ENCODE data around the gene EDN1.
"Not testable (repeated sequence)": the region's sequence is repeated elsewhere in the genome, so short reads cannot be mapped to it uniquely, and the experiment has no call there.

EDN1 gene

DNA sequence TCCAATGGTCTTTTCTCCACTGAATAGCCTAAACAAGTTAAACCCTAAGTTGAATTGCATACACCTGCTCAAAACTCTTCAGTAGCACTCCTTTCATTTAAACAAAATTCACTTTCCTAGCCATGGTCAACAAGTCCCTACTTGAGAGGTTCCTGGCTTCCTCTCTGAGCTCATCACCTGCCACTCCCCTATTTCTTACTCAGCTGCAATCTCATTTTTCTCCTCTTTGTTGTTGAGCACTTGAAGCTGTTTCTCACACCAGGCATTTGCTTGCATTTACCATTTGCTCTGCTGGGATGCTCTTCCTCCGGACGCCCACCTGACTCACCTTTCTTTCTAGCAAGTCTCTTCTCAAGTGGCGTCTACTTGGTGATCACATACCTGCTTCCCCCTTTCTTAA is 38.5 kb downstream of the EDN1 start:
- no peak for DNase-seq

DNA sequence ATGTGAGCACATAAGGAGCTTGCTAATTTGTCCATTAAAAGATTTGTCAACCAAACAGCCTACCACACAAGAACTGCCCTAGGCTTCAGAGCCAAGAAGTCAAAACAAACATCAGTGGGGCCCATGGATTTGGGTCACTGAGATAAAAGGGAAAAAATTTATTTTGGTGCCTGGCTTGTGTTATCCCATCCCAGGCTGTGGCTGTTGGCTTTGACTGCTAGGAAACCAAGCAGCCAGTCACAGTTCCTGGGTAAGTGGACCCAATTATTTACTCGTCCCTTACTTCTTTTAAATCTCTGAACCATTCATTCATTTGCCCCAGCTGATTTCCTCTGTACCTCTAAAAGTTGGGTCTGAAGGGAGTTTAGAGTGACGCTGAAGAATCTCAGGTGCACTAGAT is 41.3 kb downstream of the EDN1 start:
- DNase-seq, result no peak

DNA sequence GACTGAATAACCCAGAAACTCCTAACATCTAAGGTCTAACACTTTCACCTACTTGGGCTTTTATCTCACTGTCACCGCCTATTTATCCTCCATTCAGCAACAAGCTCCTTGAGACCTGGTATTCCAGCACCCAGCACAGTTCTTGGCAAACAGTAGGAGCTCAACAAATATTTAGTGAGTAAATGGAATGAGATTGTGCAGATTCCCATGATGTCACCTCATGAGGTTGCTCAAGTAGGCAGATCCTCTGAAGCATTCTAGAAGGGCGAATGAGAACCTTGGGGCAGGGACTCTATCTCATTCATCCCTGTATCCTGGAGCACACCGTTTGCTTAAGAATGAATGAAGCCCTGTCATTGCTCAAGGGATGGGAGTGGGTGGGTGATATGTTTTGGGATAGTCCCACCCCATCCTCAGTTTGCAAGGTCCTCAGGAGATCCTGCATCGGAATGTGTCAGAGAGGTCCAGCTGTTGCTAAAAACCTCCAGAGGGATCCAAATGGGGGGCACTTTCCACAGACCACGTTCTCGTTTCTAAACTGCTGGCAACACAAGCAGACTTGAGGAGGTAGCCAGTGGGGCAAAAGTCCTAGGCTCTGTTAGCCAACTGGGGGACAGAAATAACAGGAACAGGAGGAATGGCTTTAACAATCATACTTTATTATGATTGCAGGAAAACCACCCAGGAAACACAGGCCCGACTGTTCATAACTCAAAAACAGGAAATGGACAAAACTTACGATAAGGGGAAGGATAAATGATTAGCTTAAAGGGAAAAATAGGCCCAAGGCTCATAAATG is 42.0 kb downstream of the EDN1 start:
- no peak for DNase-seq

DNA sequence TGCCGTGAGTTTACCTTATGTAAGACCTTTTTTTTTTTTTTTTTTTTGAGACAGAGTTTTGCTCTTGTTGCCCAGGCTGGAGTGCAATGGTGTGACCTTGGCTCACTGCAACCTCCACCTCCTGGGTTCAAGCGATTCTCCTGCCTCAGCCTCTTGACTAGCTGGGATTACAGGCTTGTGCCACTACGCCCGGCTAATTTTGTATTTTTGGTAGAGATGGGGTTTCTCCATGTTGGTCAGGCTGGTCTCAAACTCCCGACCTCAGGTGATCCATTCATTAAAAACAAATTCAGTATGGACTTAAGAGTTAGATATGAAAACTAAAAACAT is 42.6 kb downstream of the EDN1 start:
- not testable (repeated sequence) for DNase-seq

DNA sequence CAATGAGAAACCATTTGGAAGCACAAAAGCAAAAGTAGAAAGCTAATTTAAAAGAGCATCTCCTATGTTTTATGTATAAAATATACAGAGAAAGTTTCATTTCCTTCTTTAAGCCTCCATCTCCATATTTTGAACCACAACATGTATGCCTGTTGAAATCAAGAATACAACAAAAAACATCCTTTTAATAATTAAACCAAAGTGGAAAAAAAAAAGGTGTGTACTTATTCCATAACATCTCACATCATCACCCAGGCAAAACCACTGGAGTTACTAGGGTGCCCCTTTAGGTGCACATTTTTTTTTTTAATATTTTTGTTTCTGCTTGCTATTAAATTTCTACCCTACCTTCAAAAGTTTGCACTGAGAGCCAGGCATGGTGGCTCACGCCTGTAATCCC is 43.0 kb downstream of the EDN1 start:
- DNase-seq, result no peak

DNA sequence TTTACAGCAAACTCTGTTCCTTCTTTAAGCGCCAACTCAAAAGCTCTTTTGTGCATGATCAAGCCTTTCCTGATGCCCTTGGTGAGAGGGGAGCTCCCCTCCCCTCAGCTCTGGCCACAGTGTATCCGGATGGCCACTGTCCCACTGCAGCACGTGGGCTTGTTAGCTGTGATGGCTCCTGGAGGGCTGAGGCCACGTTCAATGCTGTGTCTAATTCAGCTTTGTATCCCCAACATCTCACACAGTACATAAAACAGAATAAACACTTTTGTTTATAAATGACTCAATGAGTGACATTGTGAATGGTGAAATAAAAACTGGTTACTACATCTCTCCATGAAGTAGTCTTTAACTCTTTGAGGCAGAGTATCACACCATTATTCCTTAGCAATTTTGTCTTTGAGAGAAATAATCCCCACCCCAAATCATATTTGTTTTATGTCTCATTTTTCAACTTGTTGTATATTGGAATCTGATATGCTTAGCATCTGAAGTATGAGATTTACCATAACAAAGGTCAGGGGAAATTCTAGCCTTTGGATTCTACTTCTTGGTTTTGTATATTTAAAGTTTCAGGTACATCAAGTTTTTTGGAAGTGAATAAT is 44.5 kb downstream of the EDN1 start:
- no peak for DNase-seq

DNA sequence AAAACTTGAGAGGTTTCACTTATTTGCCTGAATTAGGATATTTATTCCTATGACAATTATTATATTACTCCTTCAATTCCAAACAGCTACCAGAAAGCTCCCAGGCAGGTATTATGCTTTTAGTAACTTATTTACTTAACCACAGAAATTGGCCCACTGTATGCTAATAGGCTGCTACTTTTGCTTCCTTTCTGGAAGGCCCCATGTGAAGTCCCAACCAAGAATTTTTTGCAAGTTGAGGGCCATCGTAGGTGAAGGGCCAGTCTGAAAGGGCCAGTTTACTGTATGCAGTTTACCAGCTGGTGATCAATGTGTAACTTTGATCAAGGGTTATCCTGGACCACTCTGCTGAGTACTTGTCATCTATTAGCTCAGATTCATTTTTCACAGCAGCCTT is 45.0 kb downstream of the EDN1 start:
- DNase-seq, result no peak

DNA sequence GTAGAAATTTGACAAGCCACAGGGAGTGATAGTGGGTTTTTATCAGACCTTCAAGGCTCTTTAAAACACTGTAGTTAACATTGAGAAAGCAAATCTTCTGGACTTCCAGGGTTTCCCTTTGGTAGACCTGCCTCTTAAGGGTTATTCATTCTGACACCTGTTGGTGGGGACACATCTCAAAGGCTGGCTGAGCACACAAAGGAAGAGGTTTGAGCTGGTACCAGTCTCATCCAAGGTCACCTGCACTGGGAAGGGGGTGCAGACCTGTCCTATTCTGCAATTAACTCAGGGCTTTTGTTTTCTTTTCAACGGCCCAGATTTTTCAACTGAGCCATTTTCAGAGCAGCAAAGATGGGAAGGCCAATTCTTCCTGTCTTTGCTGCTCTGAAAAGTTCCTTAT is 45.6 kb downstream of the EDN1 start:
- DNase-seq, result no peak

DNA sequence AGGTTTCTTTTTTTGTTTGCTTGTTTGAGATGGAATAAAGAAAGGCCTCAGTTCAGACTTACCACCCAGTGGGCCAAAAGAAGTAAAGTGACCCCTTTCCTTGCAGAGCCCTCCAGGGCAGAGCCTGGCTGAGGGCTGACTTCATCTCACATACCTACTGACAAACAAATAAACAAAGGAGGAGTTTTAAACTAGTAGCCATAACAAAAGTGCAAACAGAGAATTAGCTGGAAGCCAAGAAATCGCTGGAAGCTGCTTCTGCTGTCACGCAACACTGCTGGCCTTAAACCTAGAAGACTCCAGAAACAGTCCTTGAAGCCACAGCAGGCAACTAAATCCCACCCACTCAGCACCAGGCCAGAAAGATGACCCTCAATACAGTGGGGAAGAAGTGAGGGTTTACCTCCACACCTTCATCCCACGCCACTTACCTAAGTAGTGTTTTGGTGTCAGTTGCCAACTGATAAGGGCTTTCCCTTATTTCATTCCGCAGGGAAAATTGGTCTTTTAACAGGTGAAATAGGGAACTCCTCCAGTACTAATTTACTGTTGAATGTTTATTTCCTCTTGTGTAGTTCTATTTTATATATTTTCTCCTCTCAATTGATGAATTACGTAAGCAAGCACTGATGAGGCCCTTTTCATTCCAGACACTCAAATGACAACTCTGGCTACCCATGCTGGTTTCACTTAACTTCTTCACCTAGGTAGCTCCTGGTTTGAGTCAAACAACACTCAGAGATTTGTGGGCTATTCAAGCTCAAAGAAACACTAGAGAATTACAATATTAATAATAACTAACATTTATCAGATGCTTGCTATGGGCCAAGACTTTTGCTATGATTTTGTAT is 46.2 kb downstream of the EDN1 start:
- DNase-seq, result no peak

DNA sequence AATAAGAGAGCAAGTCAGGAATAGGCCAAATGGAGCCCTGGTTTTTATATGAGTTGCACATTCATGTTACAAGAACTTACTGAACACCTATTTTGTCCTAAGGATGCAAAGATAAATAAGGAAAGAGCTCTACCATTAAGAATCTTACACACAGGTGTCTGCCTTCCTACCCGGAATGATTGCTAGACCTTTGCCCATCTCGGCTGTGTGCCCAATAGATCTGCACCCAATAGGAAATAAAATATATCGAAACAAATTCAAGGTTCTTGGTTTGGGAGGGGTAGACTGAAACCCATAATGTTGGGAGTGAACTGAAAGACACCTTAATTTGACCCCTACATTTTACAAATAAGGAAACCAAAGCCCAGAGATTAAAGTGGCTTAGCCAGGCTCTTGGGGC is 48.9 kb downstream of the EDN1 start:
- no peak for DNase-seq

DNA sequence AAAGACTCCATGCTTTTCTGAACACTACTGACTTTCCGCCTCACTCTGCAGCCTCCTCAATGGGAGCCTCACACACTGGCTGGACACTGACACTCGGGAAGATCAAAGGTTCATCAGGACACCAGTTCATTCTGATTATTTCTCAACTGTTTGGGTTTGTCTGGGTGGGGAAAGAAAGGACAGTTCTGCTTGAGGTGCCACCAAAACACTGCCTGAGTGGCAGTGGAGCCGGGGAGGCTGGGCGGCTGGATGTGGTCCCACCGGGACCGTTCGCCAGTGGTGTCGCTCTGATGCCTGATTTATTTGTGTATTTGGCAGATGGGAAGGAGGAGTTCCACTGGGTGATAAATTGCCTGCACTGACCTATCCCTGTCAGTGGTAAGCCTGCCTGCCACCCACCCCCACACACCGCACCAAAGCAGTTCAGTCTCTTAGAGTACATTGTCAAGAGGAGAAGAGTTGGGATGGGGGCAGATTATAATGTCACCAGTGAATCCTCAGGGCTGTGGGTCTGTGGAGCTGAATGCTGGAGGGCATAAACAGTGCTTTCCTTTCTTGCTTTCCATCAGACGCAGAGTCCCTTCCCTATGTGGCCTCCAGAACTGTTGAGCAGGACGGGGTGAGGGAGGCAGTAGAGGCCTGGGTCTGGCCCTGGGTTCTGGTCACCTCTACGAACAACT is 49.8 kb downstream of the EDN1 start:
- DNase-seq, result no peak

DNA sequence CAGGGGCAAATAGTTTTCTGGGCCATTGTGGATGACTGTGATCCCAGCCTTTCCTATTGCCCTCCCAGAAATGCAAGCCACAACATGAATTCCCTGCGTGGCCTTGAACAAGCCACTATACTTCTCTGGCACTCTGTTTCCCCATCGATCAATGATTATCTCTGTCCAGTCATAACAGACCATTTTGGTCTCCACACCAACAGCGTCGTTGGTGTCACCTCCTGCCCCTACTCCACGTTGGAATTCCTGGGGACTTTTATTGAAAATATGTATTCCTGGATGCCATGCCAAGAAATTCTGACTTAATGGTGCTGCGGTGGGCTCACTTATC is 50.3 kb downstream of the EDN1 start:
- no peak for DNase-seq

DNA sequence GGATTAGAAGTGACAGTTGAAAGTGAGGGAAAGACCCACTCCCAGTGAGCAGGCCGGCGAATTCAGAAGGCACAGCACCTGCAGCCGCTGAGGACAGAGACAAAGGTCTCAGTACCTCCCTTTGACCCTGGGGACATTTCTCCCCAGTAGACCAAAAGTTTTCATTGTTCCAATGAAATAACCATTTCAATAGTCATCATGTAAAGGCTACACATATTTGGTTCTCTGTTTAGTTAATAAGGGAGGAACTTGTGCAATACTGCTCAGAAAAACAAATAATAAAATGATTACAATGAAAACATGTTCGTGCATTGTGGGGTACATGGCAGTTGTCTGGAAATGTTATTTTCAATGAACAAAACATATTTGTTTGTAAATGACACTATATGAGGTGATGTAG is 52.5 kb downstream of the EDN1 start:
- no peak for DNase-seq

DNA sequence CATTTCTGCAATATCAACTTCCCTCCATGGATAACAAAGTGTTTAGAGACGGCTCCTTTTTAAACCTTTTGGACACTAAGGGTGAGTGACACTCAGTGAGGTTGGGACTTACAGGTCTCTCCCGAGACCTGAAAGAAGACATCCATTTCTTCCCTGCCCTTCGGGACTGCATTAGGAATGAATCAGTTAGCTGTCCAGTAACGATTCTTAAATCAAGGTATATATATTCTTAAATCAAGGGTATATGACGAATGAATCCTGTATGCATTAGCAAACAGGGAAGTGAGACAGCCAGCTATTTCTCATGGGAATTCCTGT is 52.9 kb downstream of the EDN1 start:
- no peak for DNase-seq

DNA sequence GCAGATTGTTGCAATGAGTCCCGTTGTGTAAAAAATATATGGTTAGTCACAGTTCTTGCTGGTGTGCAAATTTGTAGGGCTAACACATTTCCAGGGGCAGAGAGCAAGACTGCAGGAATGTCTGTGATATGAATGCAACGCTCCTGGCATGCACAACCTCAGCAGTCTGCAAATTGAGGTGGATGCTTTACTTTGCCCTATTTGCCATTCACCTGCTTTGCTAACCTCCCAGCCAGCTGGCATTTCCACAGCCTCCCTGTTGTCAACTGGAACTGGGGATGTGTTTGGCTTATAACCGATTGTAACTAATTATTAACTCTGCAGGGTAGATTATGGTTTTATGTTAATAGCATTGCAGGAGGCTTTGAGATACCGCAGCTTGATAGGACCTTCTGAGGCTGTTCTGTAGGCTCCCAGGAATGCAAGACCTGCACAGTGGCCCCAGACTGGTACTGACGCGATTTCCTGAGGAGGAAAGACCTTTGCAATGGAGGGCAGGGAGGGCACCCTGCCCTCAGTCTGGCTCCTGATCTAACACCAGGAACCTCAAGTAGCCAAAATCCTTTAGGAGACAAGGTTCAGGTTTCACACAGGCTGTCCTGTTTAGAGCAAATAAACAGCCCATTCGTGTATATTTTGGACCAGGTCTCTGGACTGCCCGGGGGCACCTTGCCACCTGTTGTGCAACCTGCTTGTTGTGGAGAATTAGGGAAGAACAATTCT is 53.4 kb downstream of the EDN1 start:
- no peak for DNase-seq

DNA sequence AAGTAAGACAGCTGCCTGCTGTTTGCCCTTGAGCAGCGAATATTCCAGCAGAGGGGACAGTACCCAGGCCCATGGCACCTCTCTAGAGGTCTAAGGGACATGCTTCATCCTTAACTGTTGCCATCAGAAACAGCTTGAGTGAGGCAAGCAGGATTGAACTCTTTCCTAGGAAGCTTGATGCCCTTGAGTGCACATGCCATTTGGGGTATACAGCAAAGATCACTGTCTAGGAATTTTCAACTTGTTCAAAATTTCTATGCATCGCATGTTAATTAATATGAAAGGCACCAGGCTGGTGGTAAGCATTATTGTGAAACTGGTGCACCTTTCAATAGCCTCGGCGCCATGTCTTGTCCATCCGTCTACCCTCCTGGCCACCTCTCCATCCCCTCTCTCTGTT is 54.1 kb downstream of the EDN1 start:
- DNase-seq, result no peak

DNA sequence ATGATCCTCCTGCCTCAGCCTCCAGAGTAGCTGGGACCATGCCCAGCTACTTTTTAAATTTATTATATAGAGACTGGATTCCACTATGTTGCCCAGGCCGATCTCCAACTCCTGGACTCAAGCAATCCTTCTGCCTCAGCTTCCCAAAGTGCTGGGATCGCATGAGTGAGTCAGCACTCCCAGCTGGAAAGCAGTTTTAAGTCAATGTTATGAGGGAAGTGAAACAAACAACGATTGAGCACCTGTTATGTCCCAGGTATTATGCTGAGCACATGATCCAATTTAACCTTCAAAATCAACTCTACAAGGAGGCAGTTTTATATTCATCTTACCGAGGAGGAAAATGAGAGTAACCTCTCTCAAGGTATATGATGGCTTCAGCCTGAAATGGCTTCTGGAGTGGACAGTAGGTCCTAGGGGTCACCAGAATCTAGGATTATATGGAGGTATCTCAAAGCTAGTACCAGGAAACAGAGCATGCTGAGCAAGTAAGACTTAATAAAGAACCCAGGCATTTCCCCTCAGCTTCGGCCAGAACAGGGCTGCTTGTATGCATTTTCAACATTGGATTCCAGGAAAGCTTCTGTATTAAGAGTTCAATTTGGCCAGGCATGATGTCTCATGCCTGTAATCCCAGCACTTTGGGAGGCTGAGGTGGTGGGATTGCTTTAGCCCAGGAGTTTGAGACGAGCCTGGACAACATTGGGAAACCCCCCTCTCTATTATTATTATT is 55.0 kb downstream of the EDN1 start:
- DNase-seq, result no peak

DNA sequence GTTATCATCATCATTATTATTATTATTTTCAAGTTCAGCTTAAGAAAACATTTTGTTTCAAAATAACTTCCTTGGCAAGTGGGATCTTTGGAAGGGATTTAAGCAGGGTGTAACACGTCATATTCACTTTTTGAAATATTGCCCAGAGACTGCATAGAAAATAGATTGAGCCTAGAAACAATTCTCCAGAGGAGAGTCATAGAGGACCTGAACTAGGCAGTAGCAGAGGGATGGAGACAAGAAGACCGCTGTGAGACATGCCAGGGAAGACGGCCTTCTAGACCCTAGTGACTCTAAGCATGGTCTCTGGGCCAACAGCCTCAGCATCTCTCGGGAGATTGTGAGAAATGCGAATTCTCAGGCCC is 55.5 kb downstream of the EDN1 start:
- no peak for DNase-seq
